A673 (cell line): Measurements from ENCODE around the gene RANBP10. TPM values are rescaled to one million over a fixed set of nuclear protein-coding genes. Genes with fewer than 3 reads are reported as not detected.

Experiments used
- BruUV-seq: library from RNA; stranded (reverse); fragments of 400-500 nt; replicated peaks from 2 replicates; lab custom pipeline; 2021; lab: Mats Ljungman, UMichigan
- CTCF ChIA-PET: fragments of 300-600 bp; sonication (Branson Sonifier 250); formaldehyde crosslinking; loops from one replicate; lab custom pipeline; 2022; ENCODE audit warnings: antibody characterized with exemption; lab: Charles Lee
- POLR2A ChIA-PET: fragments of 300-600 bp; sonication (Branson Sonifier 250); formaldehyde crosslinking; loops from one replicate; lab custom pipeline; 2022; ENCODE audit warnings: antibody characterized with exemption; ENCODE audit not compliant: low non-redundant PET; lab: Charles Lee
- DNase-seq: peaks from one replicate; pipeline ENCODE4 v3.0.0-alpha.2; 2015; ENCODE audit warnings: low spot score
- H3K27ac ChIP-seq: fragments of 200-600 bp; sonication (generic); 2 replicates; pipeline ENCODE4 v1.5.1; 2016; ENCODE audit warnings: mixed run types, low read depth, mild to moderate bottlenecking, mixed read lengths, antibody characterized with exemption, low read length; ENCODE audit not compliant: poor library complexity, severe bottlenecking
- H3K27me3 ChIP-seq: fragments of 200-600 bp; sonication (generic); replicated peaks from 2 replicates; pipeline ENCODE4 v1.6.1; 2017; ENCODE audit warnings: mixed run types, low read depth, mild to moderate bottlenecking, mixed read lengths, antibody characterized with exemption, low read length; ENCODE audit not compliant: insufficient read depth, poor library complexity
- H3K36me3 ChIP-seq: fragments of 200-600 bp; sonication (generic); 2 replicates; pipeline ENCODE4 v1.6.1; 2016; ENCODE audit warnings: mixed run types, mild to moderate bottlenecking, mixed read lengths, antibody characterized with exemption, low read length; ENCODE audit not compliant: insufficient read depth, poor library complexity, severe bottlenecking
- H3K4me1 ChIP-seq: fragments of 200-600 bp; sonication (generic); 2 replicates; pipeline ENCODE4 v1.6.1; 2017; ENCODE audit warnings: mixed run types, mild to moderate bottlenecking, mixed read lengths, antibody characterized with exemption, low read length; ENCODE audit not compliant: insufficient read depth, poor library complexity, severe bottlenecking
- H3K4me3 ChIP-seq: fragments of 200-600 bp; sonication (generic); 2 replicates; pipeline ENCODE4 v1.5.1; 2016; ENCODE audit warnings: low read depth, mixed run types, mild to moderate bottlenecking, mixed read lengths, low read length; ENCODE audit not compliant: poor library complexity, severe bottlenecking
- H3K9me3 ChIP-seq: fragments of 200-600 bp; sonication (generic); 2 replicates; pipeline ENCODE4 v1.6.1; 2016; ENCODE audit warnings: mixed run types, low read depth, mild to moderate bottlenecking, mixed read lengths, antibody characterized with exemption, low read length; ENCODE audit not compliant: poor library complexity, severe bottlenecking
- EZH2 ChIP-seq: fragments of 200-600 bp; sonication (generic); IDR thresholded peaks from 2 replicates; pipeline ENCODE4 v1.6.1; 2017; ENCODE audit warnings: borderline replicate concordance, low read depth, mild to moderate bottlenecking, mixed read lengths, antibody characterized with exemption, low read length; ENCODE audit not compliant: poor library complexity, severe bottlenecking
- intact Hi-C: fragments of 100-400 bp; cut with micrococcal nuclease; formaldehyde crosslinking; loops from one replicate; pipeline ENCODE4 v1.10.0; 2022; ENCODE audit not compliant: unreplicated experiment
- total RNA-seq: library from RNA; stranded (reverse); gene quantifications from 2 replicates; pipeline ENCODE4 v1.2.3, GENCODE V29; 2021
- TF ChIP-seq, protein P1 (sequence below): fragments of 300-800, 200-600 bp; sonication (generic); conservative IDR thresholded peaks from 2 replicates; pipeline ENCODE4 v1.5.1; 2017; ENCODE audit warnings: low read depth, mild to moderate bottlenecking, antibody characterized with exemption, low read length, moderate library complexity, mixed read lengths

RANBP10 gene
- total RNA-seq, 1 experiment from 2014 or later = 28.0 TPM

DNA sequence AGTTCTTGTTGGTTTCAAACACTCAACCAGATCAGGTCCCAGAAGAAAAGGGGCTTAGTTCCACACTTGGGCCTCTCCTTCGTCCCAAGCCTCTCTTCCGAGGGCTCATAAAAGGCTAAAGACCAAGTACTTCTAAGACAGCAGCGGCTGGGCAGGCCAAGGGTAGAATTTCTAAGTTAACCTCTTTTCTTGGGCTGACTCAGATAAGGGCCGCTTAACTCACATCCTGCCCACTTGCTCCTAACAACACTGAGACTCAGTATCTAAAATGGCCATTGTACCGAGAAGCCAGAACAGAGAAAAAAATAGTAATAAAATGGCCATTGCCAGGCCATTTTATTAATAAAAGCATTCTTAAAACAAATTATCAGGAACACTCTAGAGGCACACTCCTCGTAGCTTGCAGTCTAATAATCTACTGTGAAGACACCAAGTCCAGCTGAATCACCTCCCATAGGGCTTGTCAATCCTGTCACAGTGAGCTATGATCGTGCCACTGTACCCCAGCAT is 42.1 kb downstream of the RANBP10 start:
- Histone ChIP-seq H3K4me1 (no peaks in the 10 kb centered on the region), H3K9me3 (no peaks in the 10 kb centered on the region), H3K4me3 (no peak overlapping the region), H3K36me3 (no peaks in the 10 kb centered on the region), H3K27me3 (no peaks in the 10 kb centered on the region), H3K27ac (no peak overlapping the region)
- no TSS peak for BruUV-seq
- ChIA-PET CTCF (no interaction called here), POLR2A (no interaction called here)
- intact Hi-C loops = no loop called here
- DNase-seq = no peak
- TF ChIP-seq EZH2 = no peak
- TF ChIP-seq, protein P1, sequence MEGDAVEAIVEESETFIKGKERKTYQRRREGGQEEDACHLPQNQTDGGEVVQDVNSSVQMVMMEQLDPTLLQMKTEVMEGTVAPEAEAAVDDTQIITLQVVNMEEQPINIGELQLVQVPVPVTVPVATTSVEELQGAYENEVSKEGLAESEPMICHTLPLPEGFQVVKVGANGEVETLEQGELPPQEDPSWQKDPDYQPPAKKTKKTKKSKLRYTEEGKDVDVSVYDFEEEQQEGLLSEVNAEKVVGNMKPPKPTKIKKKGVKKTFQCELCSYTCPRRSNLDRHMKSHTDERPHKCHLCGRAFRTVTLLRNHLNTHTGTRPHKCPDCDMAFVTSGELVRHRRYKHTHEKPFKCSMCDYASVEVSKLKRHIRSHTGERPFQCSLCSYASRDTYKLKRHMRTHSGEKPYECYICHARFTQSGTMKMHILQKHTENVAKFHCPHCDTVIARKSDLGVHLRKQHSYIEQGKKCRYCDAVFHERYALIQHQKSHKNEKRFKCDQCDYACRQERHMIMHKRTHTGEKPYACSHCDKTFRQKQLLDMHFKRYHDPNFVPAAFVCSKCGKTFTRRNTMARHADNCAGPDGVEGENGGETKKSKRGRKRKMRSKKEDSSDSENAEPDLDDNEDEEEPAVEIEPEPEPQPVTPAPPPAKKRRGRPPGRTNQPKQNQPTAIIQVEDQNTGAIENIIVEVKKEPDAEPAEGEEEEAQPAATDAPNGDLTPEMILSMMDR = no peak

DNA sequence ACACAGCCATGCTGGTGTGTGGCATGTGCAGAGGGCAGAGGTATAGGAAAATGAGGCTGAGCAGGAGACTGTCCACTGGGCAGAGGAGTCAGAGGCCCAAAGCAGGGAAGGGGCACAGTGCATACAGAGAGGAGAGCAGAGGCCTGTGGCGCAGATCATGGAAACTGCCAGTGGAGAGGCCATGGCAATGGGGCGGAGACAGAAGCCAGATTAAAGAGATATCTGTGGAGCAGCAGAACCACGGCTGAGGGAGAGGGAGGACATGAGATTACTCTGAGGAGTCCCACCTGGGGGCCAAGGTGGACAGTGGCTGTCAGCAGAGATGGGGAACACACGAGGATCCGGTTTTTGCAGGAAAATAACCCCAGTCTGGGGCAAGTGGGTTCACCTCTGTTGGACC is 43.3 kb downstream of the RANBP10 start:
- CTCF ChIA-PET = no interaction called here
- intact Hi-C loops = no loop called here

DNA sequence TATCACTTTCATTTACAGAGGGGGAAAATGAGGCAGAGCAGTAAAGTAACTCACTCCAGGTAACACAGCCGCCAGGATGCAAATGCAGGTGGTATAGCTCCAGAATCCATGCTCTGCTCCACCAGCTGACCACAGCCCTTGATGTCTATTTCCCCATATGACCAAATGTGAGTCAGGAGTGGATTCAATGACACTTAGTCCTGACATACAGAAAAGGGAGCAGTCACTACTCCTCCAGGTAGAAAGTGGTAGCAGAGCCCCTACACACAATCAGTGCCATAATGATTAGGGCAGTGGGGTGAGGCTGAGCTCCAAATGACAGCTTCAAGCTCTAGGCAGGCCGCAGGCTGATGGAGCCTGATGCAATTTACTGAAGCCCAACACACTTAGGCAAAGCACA is 44.0 kb downstream of the RANBP10 start:
- H3K36me3 ChIP-seq = no peaks in the 10 kb centered on the region
- POLR2A ChIA-PET = no interaction called here
- no peak overlapping the region for H3K27ac ChIP-seq
- H3K9me3 ChIP-seq = no peaks in the 10 kb centered on the region
- TF ChIP-seq EZH2 = no peak
- TF ChIP-seq, protein P1 = no peak
- CTCF ChIA-PET = no interaction called here
- no peaks in the 10 kb centered on the region for H3K27me3 ChIP-seq
- H3K4me3 ChIP-seq = no peak overlapping the region
- no peak for DNase-seq
- BruUV-seq = no TSS peak
- H3K4me1 ChIP-seq = no peaks in the 10 kb centered on the region
- intact Hi-C loops = no loop called here

More for the DNA sequence above, 43.3 kb downstream of the RANBP10 start:
- H3K4me3 ChIP-seq = no peak overlapping the region
- TF ChIP-seq EZH2 = no peak
- TF ChIP-seq, protein P1 = no peak
- no peak overlapping the region for H3K27ac ChIP-seq
- H3K4me1 ChIP-seq = no peaks in the 10 kb centered on the region
- no peaks in the 10 kb centered on the region for H3K27me3 ChIP-seq
- POLR2A ChIA-PET = no interaction called here
- DNase-seq = no peak
- BruUV-seq = no TSS peak
- no peaks in the 10 kb centered on the region for H3K36me3 ChIP-seq
- H3K9me3 ChIP-seq = no peaks in the 10 kb centered on the region
